Left kidney (tissue), 2 donors: ENCODE measurements around the gene AFP. TPM values are rescaled to one million over a fixed set of nuclear protein-coding genes. Genes with fewer than 3 reads are reported as not detected.

Source experiments
- DNase-seq: peaks from one replicate; pipeline ENCODE4 v3.0.0-alpha.2; 2013
- polyA plus RNA-seq: library from polyadenylated mRNA; unstranded; fragments of 120-200 nt; gene quantifications from one replicate; pipeline ENCODE4 v1.2.1, GENCODE V29; 2013; ENCODE audit not compliant: insufficient read length

The AFP gene
- polyA plus RNA-seq, 1 donor, result 746 TPM

GRCh38 chr4:73411731-73412414 lies 24.1 kb upstream of the AFP start:
- no peak for DNase-seq

- no peak for DNase-seq
Observed at GRCh38 chr4:73413294-73413755, 22.7 kb upstream of the AFP start.

- no peak for DNase-seq
Observed at GRCh38 chr4:73414936-73415271, 21.1 kb upstream of the AFP start.

GRCh38 chr4:73415807-73416238 lies 20.2 kb upstream of the AFP start:
- DNase-seq, result no peak

- DNase-seq, result no peak
Observed at GRCh38 chr4:73416423-73417087, 19.5 kb upstream of the AFP start.

GRCh38 chr4:73417342-73417741 lies 18.7 kb upstream of the AFP start:
- DNase-seq, result no peak

- peak; percentile 10 for DNase-seq
Observed at GRCh38 chr4:73417973-73418372, 18.0 kb upstream of the AFP start.

GRCh38 chr4:73418677-73419076 lies 17.3 kb upstream of the AFP start:
- DNase-seq, result no peak

GRCh38 chr4:73419106-73420038 lies 16.6 kb upstream of the AFP start:
- no peak for DNase-seq

GRCh38 chr4:73420615-73421014 lies 15.4 kb upstream of the AFP start:
- DNase-seq, result no peak

GRCh38 chr4:73421708-73422457 lies 14.1 kb upstream of the AFP start:
- DNase-seq, result no peak

- DNase-seq, result no peak
Observed at GRCh38 chr4:73422458-73422752, 13.6 kb upstream of the AFP start.

GRCh38 chr4:73423184-73423583 lies 12.8 kb upstream of the AFP start:
- no peak for DNase-seq

- no peak for DNase-seq
Observed at GRCh38 chr4:73426666-73427065, 9.4 kb upstream of the AFP start.

GRCh38 chr4:73429118-73429517 lies 6.9 kb upstream of the AFP start:
- no peak for DNase-seq

GRCh38 chr4:73429826-73430587 lies 6.0 kb upstream of the AFP start:
- no peak for DNase-seq

GRCh38 chr4:73431813-73432168 lies 4.2 kb upstream of the AFP start:
- no peak for DNase-seq

- no peak for DNase-seq
Observed at GRCh38 chr4:73432169-73433000, 3.6 kb upstream of the AFP start.

- DNase-seq, result no peak
Observed at GRCh38 chr4:73433140-73433539, 2.9 kb upstream of the AFP start.

GRCh38 chr4:73434311-73434710 lies 1.7 kb upstream of the AFP start:
- DNase-seq, result no peak
